ENCODE results near the gene CARD19.

GRCh38 chr9:93110311-93110855, 14.4 kb downstream of the CARD19 start:
- TF ChIP-seq, protein P1, sequence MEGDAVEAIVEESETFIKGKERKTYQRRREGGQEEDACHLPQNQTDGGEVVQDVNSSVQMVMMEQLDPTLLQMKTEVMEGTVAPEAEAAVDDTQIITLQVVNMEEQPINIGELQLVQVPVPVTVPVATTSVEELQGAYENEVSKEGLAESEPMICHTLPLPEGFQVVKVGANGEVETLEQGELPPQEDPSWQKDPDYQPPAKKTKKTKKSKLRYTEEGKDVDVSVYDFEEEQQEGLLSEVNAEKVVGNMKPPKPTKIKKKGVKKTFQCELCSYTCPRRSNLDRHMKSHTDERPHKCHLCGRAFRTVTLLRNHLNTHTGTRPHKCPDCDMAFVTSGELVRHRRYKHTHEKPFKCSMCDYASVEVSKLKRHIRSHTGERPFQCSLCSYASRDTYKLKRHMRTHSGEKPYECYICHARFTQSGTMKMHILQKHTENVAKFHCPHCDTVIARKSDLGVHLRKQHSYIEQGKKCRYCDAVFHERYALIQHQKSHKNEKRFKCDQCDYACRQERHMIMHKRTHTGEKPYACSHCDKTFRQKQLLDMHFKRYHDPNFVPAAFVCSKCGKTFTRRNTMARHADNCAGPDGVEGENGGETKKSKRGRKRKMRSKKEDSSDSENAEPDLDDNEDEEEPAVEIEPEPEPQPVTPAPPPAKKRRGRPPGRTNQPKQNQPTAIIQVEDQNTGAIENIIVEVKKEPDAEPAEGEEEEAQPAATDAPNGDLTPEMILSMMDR (IDR thresholded peaks at IDR 0.05; ENCODE audit: low read depth, low read length, poor library complexity, severe bottlenecking), result no peak
- TF ChIP-seq EZH2phosphoT487 (IDR thresholded peaks at IDR 0.05; ENCODE audit: borderline replicate concordance, low read length), result no peak

Data from DOHH2 (cell line).